Kidney (tissue), 14 donors: ENCODE results near the gene KIAA1755. TPM values are rescaled to one million over a fixed set of nuclear protein-coding genes. Genes with fewer than 3 reads are reported as not detected.

Experiments
- DNase-seq, 5 donors: peaks; one replicate each; pipeline ENCODE4 v3.0.0-alpha.2; 2013 to 2020
- FAIRE-seq: peaks from 2 replicates; lab custom pipeline; 2012; peaks lifted over from hg19 to GRCh38; lab: Jason Lieb, UNC
- H3K27ac ChIP-seq, 2 donors: one replicate each; pipeline ENCODE4 v1.7.0; 2013; ENCODE audit warnings: low read depth in 2 of 2, low read length in 2 of 2, inconsistent platforms in 1 of 2
- H3K27me3 ChIP-seq: one replicate; pipeline ENCODE4 v1.7.1; 2013; ENCODE audit warnings: low read length, inconsistent platforms; ENCODE audit not compliant: control insufficient read depth, insufficient read depth
- H3K36me3 ChIP-seq, 3 donors: one replicate each; pipeline versions ENCODE4 v1.7.0 to v1.7.1; 2013; ENCODE audit warnings: low read length in 3 of 3, control low read depth in 1 of 3, inconsistent platforms in 1 of 3; ENCODE audit not compliant: insufficient read depth in 3 of 3, control insufficient read depth in 2 of 3
- H3K4me1 ChIP-seq, 3 donors: one replicate each; pipeline versions ENCODE4 v1.7.0 to v1.7.1; 2013; ENCODE audit warnings: low read length in 3 of 3, inconsistent platforms in 1 of 3, low read depth in 1 of 3; ENCODE audit not compliant: control insufficient read depth in 2 of 3, insufficient read depth in 2 of 3
- H3K4me3 ChIP-seq, 3 donors: one replicate each; pipeline versions ENCODE4 v1.7.0 to v1.8.1; 2013; ENCODE audit warnings: low read length in 3 of 3, control low read depth in 1 of 3, inconsistent platforms in 1 of 3
- H3K9ac ChIP-seq, 3 donors: one replicate each; pipeline versions ENCODE4 v1.7.0 to v1.7.1; 2013; ENCODE audit warnings: low read length in 3 of 3, control low read depth in 1 of 3, inconsistent platforms in 1 of 3
- H3K9me3 ChIP-seq, 3 donors: one replicate each; pipeline versions ENCODE4 v1.7.0 to v1.7.1; 2013; ENCODE audit warnings: low read length in 3 of 3, control low read depth in 1 of 3, inconsistent platforms in 1 of 3; ENCODE audit not compliant: control insufficient read depth in 2 of 3, insufficient read depth in 1 of 3
- CTCF ChIP-seq: IDR thresholded peaks from 3 replicates; pipeline ENCODE4 v1.5.1; 2012; ENCODE audit warnings: mild to moderate bottlenecking, moderate library complexity, borderline replicate concordance; ENCODE audit not compliant: insufficient read depth; ENCODE audit errors: extremely low read depth
- intact Hi-C: fragments of 100-400 bp; cut with DNase I; formaldehyde crosslinking; loops from one replicate; pipeline ENCODE4 v1.11.1; 2022
- polyA plus RNA-seq: library from polyadenylated mRNA; stranded (reverse); fragments of 350-450 nt; fragmentation: Illumina TruSeq; extraction: RNeasy Lipid Tissue Mini Kit (QIAGEN cat#74804); gene quantifications from one replicate; pipeline ENCODE4 v1.2.3, GENCODE V29; 2014; ENCODE audit warnings: low read depth, low replicate concordance; ENCODE audit not compliant: insufficient read depth
- total RNA-seq: library from RNA; stranded (reverse); fragmentation: NEBNext Ultra II Directional; extraction: Animal tissue kit (Norgen Biotek cat#: 25700); gene quantifications from one replicate; pipeline ENCODE4 v1.2.1, GENCODE V29; 2021
- donor health status: control.
- donor health status: control.
- donor health status: control.
- donor health status: control.
- donor health status: control.
- donor health status: DM: yes; HTN: yes; CAD: no.
- donor health status: Normal renal cell carcinoma (clear cell type).

The KIAA1755 gene
- total and polyA plus RNA-seq, 2 donors from 2014 or later = 1.5 to 5.1 TPM

- Histone ChIP-seq H3K27me3 (no peaks in the 10 kb centered on the region), H3K27ac (no peak overlapping the region), H3K9ac (no peak overlapping the region), H3K4me1 (peaks cover 0 to 4% (median 0%) of the 10 kb centered on the region in 3 donors), H3K9me3 (no peaks in the 10 kb centered on the region), H3K36me3 (no peaks in the 10 kb centered on the region), H3K4me3 (no peak overlapping the region)
- FAIRE-seq = no peak
- intact Hi-C loops = no loop called here
- TF ChIP-seq CTCF = no peak
- DNase-seq = no peak
These were observed 47.0 kb upstream of the KIAA1755 start for GRCh38 chr20:38307371-38308046.

DNA sequence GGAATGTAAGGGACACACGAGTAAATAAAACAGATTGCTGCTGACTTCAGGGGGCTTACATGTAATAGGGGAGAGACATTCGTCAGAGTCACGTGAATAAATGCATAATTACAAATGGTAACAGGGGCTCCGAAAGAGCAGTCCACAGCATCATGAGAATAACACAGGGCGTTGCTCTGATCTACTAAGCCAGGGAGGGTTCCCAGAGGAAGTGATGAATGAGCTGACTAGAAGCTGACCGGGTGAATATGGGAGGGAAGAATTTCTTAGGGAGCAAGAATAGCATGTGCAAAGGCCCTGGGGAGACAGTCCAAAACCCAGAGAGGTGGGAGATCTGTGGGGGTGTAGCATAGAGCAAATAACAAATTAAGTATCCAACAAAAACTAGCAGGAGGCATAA lies 45.8 kb upstream of the KIAA1755 start:
- Histone ChIP-seq H3K36me3 (no peaks in the 10 kb centered on the region), H3K9ac (no peak overlapping the region), H3K4me1 (peaks cover 0 to 4% (median 0%) of the 10 kb centered on the region in 3 donors), H3K27me3 (no peaks in the 10 kb centered on the region), H3K9me3 (no peaks in the 10 kb centered on the region), H3K4me3 (no peak overlapping the region), H3K27ac (no peak overlapping the region)
- no peak for FAIRE-seq
- DNase-seq = no peak
- TF ChIP-seq CTCF = no peak
- intact Hi-C loops = no loop called here

- Histone ChIP-seq H3K27me3 (no peaks in the 10 kb centered on the region), H3K4me3 (no peak overlapping the region), H3K36me3 (no peaks in the 10 kb centered on the region), H3K27ac (no peak overlapping the region), H3K4me1 (no peaks in the 10 kb centered on the region), H3K9me3 (no peaks in the 10 kb centered on the region), H3K9ac (no peak overlapping the region)
- TF ChIP-seq CTCF = no peak
- no peak for DNase-seq
- intact Hi-C loops = no loop called here
- FAIRE-seq = no peak
These were observed 45.0 kb upstream of the KIAA1755 start for GRCh38 chr20:38305541-38305940.
